ENCODE measurements around the gene SPTBN1.

Gene SPTBN1

GRCh38 chr2:54538537-54538936, 82.4 kb downstream of the SPTBN1 start:
- Histone ChIP-seq H3K4ac (ENCODE audit: low read length) (no peak overlapping the region), H2BK12ac (ENCODE audit: low read length) (no peak overlapping the region), H3K4me3 (ENCODE audit: low read length in 2 of 2) (no peak overlapping the region), H3K27ac (replicated peaks; ENCODE audit: low read length) (no peak overlapping the region), H4K91ac (ENCODE audit: low read depth, low read length, poor library complexity) (no peak overlapping the region), H3K4me1 (ENCODE audit: control insufficient read depth in 2 of 2, insufficient read depth in 1 of 2, low read depth in 1 of 2, low read length in 2 of 2) (peaks cover 0 to 4% of the 10 kb centered on the region in 2 donors), H2BK5ac (ENCODE audit: low read length) (no peak overlapping the region), H3K9me3 (replicated peaks in 1 of 2; ENCODE audit: control insufficient read depth in 2 of 2, insufficient read depth in 1 of 2, low read depth in 1 of 2, low read length in 2 of 2) (no peaks in the 10 kb centered on the region), H3K18ac (ENCODE audit: low read length) (no peak overlapping the region), H2BK15ac (ENCODE audit: low read length) (no peak overlapping the region), H2AK5ac (ENCODE audit: low read depth, low read length) (no peak overlapping the region), H3K27me3 (ENCODE audit: control insufficient read depth in 3 of 3, insufficient read depth in 3 of 3, low read depth in 1 of 3, low read length in 3 of 3) (no peaks in the 10 kb centered on the region), H3K23ac (ENCODE audit: low read depth, low read length, poor library complexity) (no peak overlapping the region), H4K8ac (ENCODE audit: low read depth, low read length) (no peak overlapping the region), H3K4me2 (ENCODE audit: insufficient read depth, low read length, poor library complexity, severe bottlenecking) (no peak overlapping the region), H2AFZ (ENCODE audit: low read length) (no peak overlapping the region), H3K14ac (ENCODE audit: low read length) (no peak overlapping the region), H2BK120ac (ENCODE audit: low read depth, low read length) (no peak overlapping the region), H3K36me3 (replicated peaks in 1 of 2; ENCODE audit: control insufficient read depth in 2 of 2, insufficient read depth in 2 of 2, low read length in 2 of 2) (no peaks in the 10 kb centered on the region), H3K9ac (ENCODE audit: low read depth, low read length, poor library complexity) (no peak overlapping the region), H3K79me1 (ENCODE audit: low read depth, low read length) (no peaks in the 10 kb centered on the region)
- no peak for DNase-seq (ENCODE audit: low spot score)
- whole genome bisulfite sequencing, 2 donors (ENCODE audit: extremely low coverage in 2 of 2, insufficient read length in 2 of 2, insufficient replicate concordance in 1 of 2) = no CpG with 5 or more reads among the region's 5 CpGs

GRCh38 chr2:54539683-54540082, 83.6 kb downstream of the SPTBN1 start:
- no peaks in the 10 kb centered on the region for H3K36me3 ChIP-seq (replicated peaks in 1 of 2; ENCODE audit: control insufficient read depth in 2 of 2, insufficient read depth in 2 of 2, low read length in 2 of 2)
- no peak overlapping the region for H3K9ac ChIP-seq (ENCODE audit: low read depth, low read length, poor library complexity)
- H3K18ac ChIP-seq (ENCODE audit: low read length) = no peak overlapping the region
- H3K4me1 ChIP-seq (ENCODE audit: control insufficient read depth in 2 of 2, insufficient read depth in 1 of 2, low read depth in 1 of 2, low read length in 2 of 2) = peaks cover 0 to 2% of the 10 kb centered on the region in 2 donors
- no peak overlapping the region for H4K8ac ChIP-seq (ENCODE audit: low read depth, low read length)
- no peak overlapping the region for H2BK12ac ChIP-seq (ENCODE audit: low read length)
- H3K27ac ChIP-seq (replicated peaks; ENCODE audit: low read length) = no peak overlapping the region
- H4K91ac ChIP-seq (ENCODE audit: low read depth, low read length, poor library complexity) = no peak overlapping the region
- no peak overlapping the region for H2AFZ ChIP-seq (ENCODE audit: low read length)
- no peak for DNase-seq (ENCODE audit: low spot score)
- no peak overlapping the region for H3K4ac ChIP-seq (ENCODE audit: low read length)
- no peak overlapping the region for H3K23ac ChIP-seq (ENCODE audit: low read depth, low read length, poor library complexity)
- H3K4me3 ChIP-seq (ENCODE audit: low read length in 2 of 2) = no peak overlapping the region
- no peak overlapping the region for H2BK5ac ChIP-seq (ENCODE audit: low read length)
- no peak overlapping the region for H2BK120ac ChIP-seq (ENCODE audit: low read depth, low read length)
- H3K9me3 ChIP-seq (replicated peaks in 1 of 2; ENCODE audit: control insufficient read depth in 2 of 2, insufficient read depth in 1 of 2, low read depth in 1 of 2, low read length in 2 of 2) = no peaks in the 10 kb centered on the region
- H2BK15ac ChIP-seq (ENCODE audit: low read length) = no peak overlapping the region
- no peak overlapping the region for H2AK5ac ChIP-seq (ENCODE audit: low read depth, low read length)
- no CpG with 5 or more reads among the region's 6 CpGs for WGBS, 2 donors (ENCODE audit: extremely low coverage in 2 of 2, insufficient read length in 2 of 2, insufficient replicate concordance in 1 of 2)
- no peak overlapping the region for H3K4me2 ChIP-seq (ENCODE audit: insufficient read depth, low read length, poor library complexity, severe bottlenecking)
- H3K79me1 ChIP-seq (ENCODE audit: low read depth, low read length) = no peaks in the 10 kb centered on the region
- no peaks in the 10 kb centered on the region for H3K27me3 ChIP-seq (ENCODE audit: control insufficient read depth in 3 of 3, insufficient read depth in 3 of 3, low read depth in 1 of 3, low read length in 3 of 3)
- no peak overlapping the region for H3K14ac ChIP-seq (ENCODE audit: low read length)

GRCh38 chr2:54540194-54540593, 84.1 kb downstream of the SPTBN1 start:
- no CpG with 5 or more reads among the region's 1 CpG for WGBS, 2 donors (ENCODE audit: extremely low coverage in 2 of 2, insufficient read length in 2 of 2, insufficient replicate concordance in 1 of 2)
- no peaks in the 10 kb centered on the region for H3K9me3 ChIP-seq (replicated peaks in 1 of 2; ENCODE audit: control insufficient read depth in 2 of 2, insufficient read depth in 1 of 2, low read depth in 1 of 2, low read length in 2 of 2)
- H2AFZ ChIP-seq (ENCODE audit: low read length) = no peak overlapping the region
- no peak overlapping the region for H3K27ac ChIP-seq (replicated peaks; ENCODE audit: low read length)
- no peaks in the 10 kb centered on the region for H3K4me1 ChIP-seq (ENCODE audit: control insufficient read depth in 2 of 2, insufficient read depth in 1 of 2, low read depth in 1 of 2, low read length in 2 of 2)
- H3K36me3 ChIP-seq (replicated peaks in 1 of 2; ENCODE audit: control insufficient read depth in 2 of 2, insufficient read depth in 2 of 2, low read length in 2 of 2) = no peaks in the 10 kb centered on the region
- no peak overlapping the region for H2BK120ac ChIP-seq (ENCODE audit: low read depth, low read length)
- H2BK12ac ChIP-seq (ENCODE audit: low read length) = no peak overlapping the region
- no peak overlapping the region for H3K23ac ChIP-seq (ENCODE audit: low read depth, low read length, poor library complexity)
- H3K4me2 ChIP-seq (ENCODE audit: insufficient read depth, low read length, poor library complexity, severe bottlenecking) = no peak overlapping the region
- H3K4me3 ChIP-seq (ENCODE audit: low read length in 2 of 2) = no peak overlapping the region
- H3K27me3 ChIP-seq (ENCODE audit: control insufficient read depth in 3 of 3, insufficient read depth in 3 of 3, low read depth in 1 of 3, low read length in 3 of 3) = no peaks in the 10 kb centered on the region
- no peak overlapping the region for H2BK5ac ChIP-seq (ENCODE audit: low read length)
- H3K79me1 ChIP-seq (ENCODE audit: low read depth, low read length) = no peaks in the 10 kb centered on the region
- no peak for DNase-seq (ENCODE audit: low spot score)
- H4K91ac ChIP-seq (ENCODE audit: low read depth, low read length, poor library complexity) = no peak overlapping the region
- H3K18ac ChIP-seq (ENCODE audit: low read length) = no peak overlapping the region
- no peak overlapping the region for H4K8ac ChIP-seq (ENCODE audit: low read depth, low read length)
- H3K14ac ChIP-seq (ENCODE audit: low read length) = no peak overlapping the region
- H2BK15ac ChIP-seq (ENCODE audit: low read length) = no peak overlapping the region
- H3K4ac ChIP-seq (ENCODE audit: low read length) = no peak overlapping the region
- H3K9ac ChIP-seq (ENCODE audit: low read depth, low read length, poor library complexity) = no peak overlapping the region
- H2AK5ac ChIP-seq (ENCODE audit: low read depth, low read length) = no peak overlapping the region

GRCh38 chr2:54541995-54542394, 85.9 kb downstream of the SPTBN1 start:
- no peak overlapping the region for H2BK5ac ChIP-seq (ENCODE audit: low read length)
- peaks cover 0 to 3% of the 10 kb centered on the region in 2 donors for H3K4me1 ChIP-seq (ENCODE audit: control insufficient read depth in 2 of 2, insufficient read depth in 1 of 2, low read depth in 1 of 2, low read length in 2 of 2)
- no peak overlapping the region for H2BK12ac ChIP-seq (ENCODE audit: low read length)
- no peak overlapping the region for H3K27ac ChIP-seq (replicated peaks; ENCODE audit: low read length)
- no peak overlapping the region for H2BK120ac ChIP-seq (ENCODE audit: low read depth, low read length)
- H3K9ac ChIP-seq (ENCODE audit: low read depth, low read length, poor library complexity) = no peak overlapping the region
- no peaks in the 10 kb centered on the region for H3K79me1 ChIP-seq (ENCODE audit: low read depth, low read length)
- no peaks in the 10 kb centered on the region for H3K9me3 ChIP-seq (replicated peaks in 1 of 2; ENCODE audit: control insufficient read depth in 2 of 2, insufficient read depth in 1 of 2, low read depth in 1 of 2, low read length in 2 of 2)
- no peak overlapping the region for H3K4me3 ChIP-seq (ENCODE audit: low read length in 2 of 2)
- H4K91ac ChIP-seq (ENCODE audit: low read depth, low read length, poor library complexity) = no peak overlapping the region
- no peak overlapping the region for H2AK5ac ChIP-seq (ENCODE audit: low read depth, low read length)
- no peak overlapping the region for H3K23ac ChIP-seq (ENCODE audit: low read depth, low read length, poor library complexity)
- DNase-seq (ENCODE audit: low spot score) = no peak
- no peak overlapping the region for H2AFZ ChIP-seq (ENCODE audit: low read length)
- no peak overlapping the region for H4K8ac ChIP-seq (ENCODE audit: low read depth, low read length)
- no peak overlapping the region for H2BK15ac ChIP-seq (ENCODE audit: low read length)
- WGBS, 2 donors (ENCODE audit: extremely low coverage in 2 of 2, insufficient read length in 2 of 2, insufficient replicate concordance in 1 of 2) = no CpG with 5 or more reads among the region's 4 CpGs
- H3K14ac ChIP-seq (ENCODE audit: low read length) = no peak overlapping the region
- H3K4me2 ChIP-seq (ENCODE audit: insufficient read depth, low read length, poor library complexity, severe bottlenecking) = no peak overlapping the region
- no peaks in the 10 kb centered on the region for H3K36me3 ChIP-seq (replicated peaks in 1 of 2; ENCODE audit: control insufficient read depth in 2 of 2, insufficient read depth in 2 of 2, low read length in 2 of 2)
- no peaks in the 10 kb centered on the region for H3K27me3 ChIP-seq (ENCODE audit: control insufficient read depth in 3 of 3, insufficient read depth in 3 of 3, low read depth in 1 of 3, low read length in 3 of 3)
- H3K18ac ChIP-seq (ENCODE audit: low read length) = no peak overlapping the region
- H3K4ac ChIP-seq (ENCODE audit: low read length) = no peak overlapping the region
